Measurements from ENCODE around the gene CBX4. TPM values are rescaled to one million over a fixed set of nuclear protein-coding genes. Genes with fewer than 3 reads are reported as not detected.

Gene CBX4
- polyA plus RNA-seq, 1 donor from 2014 or later: 31.9 TPM

DNA sequence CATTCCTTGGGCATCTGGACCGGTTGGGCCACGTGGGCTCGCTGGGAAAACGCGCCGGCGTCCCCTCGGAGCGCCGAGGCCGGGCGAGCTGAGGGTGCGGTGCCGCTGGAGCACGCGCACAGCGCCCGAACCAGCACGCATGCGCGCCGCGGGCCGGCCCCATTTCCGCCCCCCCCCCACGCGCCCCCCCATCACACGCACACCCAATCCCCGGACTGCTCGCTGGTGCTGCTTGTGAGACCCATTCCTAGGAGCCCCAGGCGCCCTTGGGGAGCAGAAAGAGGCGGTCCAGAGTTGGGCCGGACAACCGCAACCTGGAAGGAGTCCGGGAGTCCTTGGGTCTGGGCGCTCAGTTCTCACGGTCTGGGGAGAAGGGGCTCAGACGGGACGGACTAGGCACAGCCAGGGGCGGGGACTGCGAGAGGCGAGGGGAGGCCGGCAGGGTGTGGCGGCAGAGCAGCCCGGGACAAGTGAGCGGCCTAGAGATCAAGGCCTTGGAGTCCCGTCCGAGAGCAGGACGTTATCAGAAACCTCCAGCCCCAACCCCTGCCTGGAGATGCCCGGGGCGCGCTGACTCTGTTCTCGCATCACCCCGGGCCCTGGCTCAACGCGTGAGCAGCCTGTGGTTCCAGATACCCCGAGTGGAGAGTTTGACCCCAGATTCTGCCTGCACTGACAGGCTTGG, 36.4 kb downstream of the CBX4 start:
- H3K27me3 ChIP-seq (ENCODE audit: insufficient read depth, low read depth, low read length): peaks cover 100% of the 10 kb centered on the region
- H3K27ac ChIP-seq (ENCODE audit: low read length): no peak overlapping the region
- H2AFZ ChIP-seq (ENCODE audit: low read depth, low read length): no peak overlapping the region
- H3F3A ChIP-seq (ENCODE audit: insufficient read depth, low read length, poor library complexity, severe bottlenecking): no peaks in the 10 kb centered on the region
- H3K9ac ChIP-seq (ENCODE audit: low read length): peak overlapping the region; percentile 1
- H3K79me2 ChIP-seq (replicated peaks; ENCODE audit: insufficient read depth, low read length): no peaks in the 10 kb centered on the region
- no peak overlapping the region for H3K4me2 ChIP-seq (ENCODE audit: low read length)
- no peaks in the 10 kb centered on the region for H3K9me2 ChIP-seq (ENCODE audit: insufficient read depth, low read length)
- peak overlapping the region; percentile 46 for H3K4me3 ChIP-seq (ENCODE audit: low read length)
- no peaks in the 10 kb centered on the region for H4K20me1 ChIP-seq (ENCODE audit: insufficient read depth)
- H3K9me3 ChIP-seq (ENCODE audit: low read length): no peaks in the 10 kb centered on the region
- no peaks in the 10 kb centered on the region for H3K36me3 ChIP-seq (ENCODE audit: insufficient read depth, low read length)
- peak; percentile 46 for TF ChIP-seq POLR2AphosphoS5 (IDR thresholded peaks at IDR 0.05)
- TF ChIP-seq TAF1 (IDR thresholded peaks at IDR 0.05; ENCODE audit: low read depth): no peak
- no peak for TF ChIP-seq EZH2 (IDR thresholded peaks at IDR 0.05; ENCODE audit: borderline replicate concordance, insufficient read depth, low read length, poor library complexity, severe bottlenecking)
- no peak for TF ChIP-seq EP300 (conservative IDR thresholded peaks at IDR 0.05; ENCODE audit: poor library complexity, severe bottlenecking)

DNA sequence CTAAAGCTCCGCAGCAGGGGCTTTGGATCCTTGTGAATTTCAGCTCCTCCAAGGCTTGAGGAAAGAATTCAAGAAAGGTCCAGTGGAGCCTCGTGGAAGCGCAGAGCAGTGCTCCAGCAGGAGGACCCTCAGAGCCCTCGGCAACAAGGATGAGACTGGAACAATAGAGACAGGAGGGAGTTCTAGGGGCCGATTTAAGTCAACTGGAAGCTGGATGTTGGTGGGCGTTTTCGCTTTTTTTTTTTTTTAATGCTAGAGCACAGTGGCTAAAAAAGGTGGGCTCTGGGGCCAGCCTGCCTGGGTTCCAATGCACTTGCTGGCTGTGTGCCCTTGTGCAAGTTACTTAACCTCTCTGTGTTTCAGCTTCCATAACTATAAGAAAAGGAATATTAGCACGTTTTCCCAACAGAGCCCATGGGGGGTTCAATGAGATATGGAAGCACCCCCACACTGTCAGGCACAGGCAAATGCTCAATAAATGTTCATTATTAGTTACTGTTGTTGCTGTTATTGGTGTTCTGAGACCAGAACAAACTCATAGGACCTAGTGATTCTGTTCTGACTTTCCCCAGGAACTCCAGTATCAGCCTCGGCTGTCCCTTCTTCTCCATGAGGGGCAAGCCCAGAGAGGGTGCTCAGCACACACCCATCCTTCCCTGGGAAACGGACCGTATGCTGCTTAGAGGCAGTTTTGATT, 37.1 kb downstream of the CBX4 start:
- no peaks in the 10 kb centered on the region for H3K9me3 ChIP-seq (ENCODE audit: low read length)
- no peak overlapping the region for H3K4me2 ChIP-seq (ENCODE audit: low read length)
- no peak overlapping the region for H3K9ac ChIP-seq (ENCODE audit: low read length)
- peak overlapping the region; percentile 46 for H3K4me3 ChIP-seq (ENCODE audit: low read length)
- H3K27ac ChIP-seq (ENCODE audit: low read length): no peak overlapping the region
- H3K79me2 ChIP-seq (replicated peaks; ENCODE audit: insufficient read depth, low read length): no peaks in the 10 kb centered on the region
- H4K20me1 ChIP-seq (ENCODE audit: insufficient read depth): no peaks in the 10 kb centered on the region
- H3K27me3 ChIP-seq (ENCODE audit: insufficient read depth, low read depth, low read length): peaks cover 96% of the 10 kb centered on the region
- no peaks in the 10 kb centered on the region for H3K9me2 ChIP-seq (ENCODE audit: insufficient read depth, low read length)
- H3K36me3 ChIP-seq (ENCODE audit: insufficient read depth, low read length): no peaks in the 10 kb centered on the region
- no peak for TF ChIP-seq EP300 (conservative IDR thresholded peaks at IDR 0.05; ENCODE audit: poor library complexity, severe bottlenecking)
- no peak for TF ChIP-seq SMC3 (conservative IDR thresholded peaks at IDR 0.05; ENCODE audit: poor library complexity)
- no peak for TF ChIP-seq MXI1 (conservative IDR thresholded peaks at IDR 0.05; ENCODE audit: poor library complexity, severe bottlenecking)
- TF ChIP-seq, protein P1, sequence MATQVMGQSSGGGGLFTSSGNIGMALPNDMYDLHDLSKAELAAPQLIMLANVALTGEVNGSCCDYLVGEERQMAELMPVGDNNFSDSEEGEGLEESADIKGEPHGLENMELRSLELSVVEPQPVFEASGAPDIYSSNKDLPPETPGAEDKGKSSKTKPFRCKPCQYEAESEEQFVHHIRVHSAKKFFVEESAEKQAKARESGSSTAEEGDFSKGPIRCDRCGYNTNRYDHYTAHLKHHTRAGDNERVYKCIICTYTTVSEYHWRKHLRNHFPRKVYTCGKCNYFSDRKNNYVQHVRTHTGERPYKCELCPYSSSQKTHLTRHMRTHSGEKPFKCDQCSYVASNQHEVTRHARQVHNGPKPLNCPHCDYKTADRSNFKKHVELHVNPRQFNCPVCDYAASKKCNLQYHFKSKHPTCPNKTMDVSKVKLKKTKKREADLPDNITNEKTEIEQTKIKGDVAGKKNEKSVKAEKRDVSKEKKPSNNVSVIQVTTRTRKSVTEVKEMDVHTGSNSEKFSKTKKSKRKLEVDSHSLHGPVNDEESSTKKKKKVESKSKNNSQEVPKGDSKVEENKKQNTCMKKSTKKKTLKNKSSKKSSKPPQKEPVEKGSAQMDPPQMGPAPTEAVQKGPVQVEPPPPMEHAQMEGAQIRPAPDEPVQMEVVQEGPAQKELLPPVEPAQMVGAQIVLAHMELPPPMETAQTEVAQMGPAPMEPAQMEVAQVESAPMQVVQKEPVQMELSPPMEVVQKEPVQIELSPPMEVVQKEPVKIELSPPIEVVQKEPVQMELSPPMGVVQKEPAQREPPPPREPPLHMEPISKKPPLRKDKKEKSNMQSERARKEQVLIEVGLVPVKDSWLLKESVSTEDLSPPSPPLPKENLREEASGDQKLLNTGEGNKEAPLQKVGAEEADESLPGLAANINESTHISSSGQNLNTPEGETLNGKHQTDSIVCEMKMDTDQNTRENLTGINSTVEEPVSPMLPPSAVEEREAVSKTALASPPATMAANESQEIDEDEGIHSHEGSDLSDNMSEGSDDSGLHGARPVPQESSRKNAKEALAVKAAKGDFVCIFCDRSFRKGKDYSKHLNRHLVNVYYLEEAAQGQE (IDR thresholded peaks at IDR 0.05; ENCODE audit: borderline replicate concordance): no peak
- TF ChIP-seq EZH2 (IDR thresholded peaks at IDR 0.05; ENCODE audit: borderline replicate concordance, insufficient read depth, low read length, poor library complexity, severe bottlenecking): no peak
- TF ChIP-seq TAF1 (IDR thresholded peaks at IDR 0.05; ENCODE audit: low read depth): no peak
- TF ChIP-seq, protein P2, sequence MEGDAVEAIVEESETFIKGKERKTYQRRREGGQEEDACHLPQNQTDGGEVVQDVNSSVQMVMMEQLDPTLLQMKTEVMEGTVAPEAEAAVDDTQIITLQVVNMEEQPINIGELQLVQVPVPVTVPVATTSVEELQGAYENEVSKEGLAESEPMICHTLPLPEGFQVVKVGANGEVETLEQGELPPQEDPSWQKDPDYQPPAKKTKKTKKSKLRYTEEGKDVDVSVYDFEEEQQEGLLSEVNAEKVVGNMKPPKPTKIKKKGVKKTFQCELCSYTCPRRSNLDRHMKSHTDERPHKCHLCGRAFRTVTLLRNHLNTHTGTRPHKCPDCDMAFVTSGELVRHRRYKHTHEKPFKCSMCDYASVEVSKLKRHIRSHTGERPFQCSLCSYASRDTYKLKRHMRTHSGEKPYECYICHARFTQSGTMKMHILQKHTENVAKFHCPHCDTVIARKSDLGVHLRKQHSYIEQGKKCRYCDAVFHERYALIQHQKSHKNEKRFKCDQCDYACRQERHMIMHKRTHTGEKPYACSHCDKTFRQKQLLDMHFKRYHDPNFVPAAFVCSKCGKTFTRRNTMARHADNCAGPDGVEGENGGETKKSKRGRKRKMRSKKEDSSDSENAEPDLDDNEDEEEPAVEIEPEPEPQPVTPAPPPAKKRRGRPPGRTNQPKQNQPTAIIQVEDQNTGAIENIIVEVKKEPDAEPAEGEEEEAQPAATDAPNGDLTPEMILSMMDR (IDR thresholded peaks at IDR 0.05; ENCODE audit: poor library complexity, severe bottlenecking): no peak
- TF ChIP-seq RAD21 (conservative IDR thresholded peaks at IDR 0.05): no peak
- no peak for TF ChIP-seq POLR2AphosphoS5 (IDR thresholded peaks at IDR 0.05)
- no peak overlapping the region for H2AFZ ChIP-seq (ENCODE audit: low read depth, low read length)
- H3F3A ChIP-seq (ENCODE audit: insufficient read depth, low read length, poor library complexity, severe bottlenecking): no peaks in the 10 kb centered on the region
